Activated naive CD8-positive, alpha-beta T cell treated with anti-CD3 and anti-CD28 coated beads, Interleukin-2, amount 50 U/mL, for 16 hours (primary cell): ENCODE measurements around the gene MED28.

Source experiments
- DNase-seq: peaks from one replicate; pipeline ENCODE4 v3.0.0-alpha.2; 2020; ENCODE audit warnings: low read depth, low spot score

The MED28 gene

GRCh38 chr4:17667253-17667652 lies 52.8 kb downstream of the MED28 start:
- no peak for DNase-seq

- no peak for DNase-seq
Measured at GRCh38 chr4:17667653-17668201, 53.3 kb downstream of the MED28 start.

- no peak for DNase-seq
Measured at GRCh38 chr4:17670423-17670822, 56.0 kb downstream of the MED28 start.

- DNase-seq, result no peak
Measured at GRCh38 chr4:17680559-17681280, 66.3 kb downstream of the MED28 start.

GRCh38 chr4:17681281-17682221 lies 67.1 kb downstream of the MED28 start:
- DNase-seq, result no peak

- no peak for DNase-seq
Measured at GRCh38 chr4:17682222-17682566, 67.8 kb downstream of the MED28 start.
